CD4-positive, CD25-positive, alpha-beta regulatory T cell (primary cell): ENCODE data around the gene ASIC4. TPM values are rescaled to one million over a fixed set of nuclear protein-coding genes. Genes with fewer than 3 reads are reported as not detected.

Experiments used
- ATAC-seq, 2 donors: fragments of 150-1000 bp; cut with Tn5 transposase; one replicate each; pipeline ENCODE4 v1.10.0; 2021; ENCODE audit warnings: low read depth in 2 of 2, moderate number of reproducible peaks in 2 of 2, moderate library complexity in 1 of 2
- DNase-seq, 3 donors: peaks; one replicate each; pipeline versions ENCODE4 v3.0.0 to v3.0.0-alpha.2; 2012 to 2022; ENCODE audit warnings: mixed read lengths in 1 of 3
- H3K27ac ChIP-seq: one replicate; pipeline ENCODE4 v1.7.0; 2013; ENCODE audit warnings: mild to moderate bottlenecking, low read length; ENCODE audit not compliant: insufficient read depth, poor library complexity, severe bottlenecking
- H3K27me3 ChIP-seq: one replicate; pipeline ENCODE4 v1.7.0; 2013; ENCODE audit warnings: low read length; ENCODE audit not compliant: control insufficient read depth, insufficient read depth
- H3K36me3 ChIP-seq: one replicate; pipeline ENCODE4 v1.7.0; 2013; ENCODE audit warnings: mild to moderate bottlenecking, low read length, moderate library complexity; ENCODE audit not compliant: control insufficient read depth, insufficient read depth
- H3K4me1 ChIP-seq: 2 replicates; pipeline ENCODE4 v1.7.0; 2013; ENCODE audit warnings: mild to moderate bottlenecking, low read length; ENCODE audit not compliant: insufficient read depth, control insufficient read depth, poor library complexity, severe bottlenecking
- H3K4me3 ChIP-seq: one replicate; pipeline ENCODE4 v1.7.0; 2013; ENCODE audit warnings: low read depth, mild to moderate bottlenecking, low read length, moderate library complexity
- H3K9me3 ChIP-seq, 2 experiments: 1 replicate in 1 of 2; 2 replicates in 1 of 2; pipeline ENCODE4 v1.7.0; 2013; ENCODE audit warnings: low read length in 2 of 2, mild to moderate bottlenecking in 1 of 2, moderate library complexity in 1 of 2; ENCODE audit not compliant: control insufficient read depth in 2 of 2
- H3K27ac Mint-ChIP-seq, 3 donors: one replicate each; pipeline ENCODE4 v1.8.0; 2020 to 2022; ENCODE audit warnings: mild to moderate bottlenecking in 3 of 3, mixed read lengths in 3 of 3, moderate library complexity in 2 of 3
- H3K27me3 Mint-ChIP-seq: one replicate; pipeline ENCODE4 v1.8.0; 2022; ENCODE audit warnings: mild to moderate bottlenecking, mixed read lengths
- H3K36me3 Mint-ChIP-seq: one replicate; pipeline ENCODE4 v1.8.0; 2020; ENCODE audit warnings: mixed read lengths
- H3K4me1 Mint-ChIP-seq, 4 donors: one replicate each; pipeline ENCODE4 v1.8.0; 2020 to 2022; ENCODE audit warnings: mixed read lengths in 4 of 4, mild to moderate bottlenecking in 1 of 4
- H3K4me3 Mint-ChIP-seq, 4 donors: one replicate each; pipeline ENCODE4 v1.8.0; 2020 to 2022; ENCODE audit warnings: mild to moderate bottlenecking in 4 of 4, mixed read lengths in 4 of 4, moderate library complexity in 3 of 4
- H3K9me3 Mint-ChIP-seq, 7 donors: one replicate each; pipeline ENCODE4 v1.8.0; 2020 to 2022; ENCODE audit warnings: mixed read lengths in 7 of 7, mild to moderate bottlenecking in 3 of 7, moderate library complexity in 2 of 7
- polyA plus RNA-seq, 4 donors: library from polyadenylated mRNA; unstranded; fragments of 300-500 nt; fragmentation: Illumina TruSeq; gene quantifications; one replicate each; pipeline ENCODE4 v1.2.3, GENCODE V29; 2021
- total RNA-seq: library from RNA; stranded (reverse); gene quantifications from one replicate; pipeline ENCODE4 v1.2.3, GENCODE V29; 2022

ASIC4 gene
- total and polyA plus RNA-seq, 5 donors from 2014 or later: 0.12 TPM; not detected in 4

DNA sequence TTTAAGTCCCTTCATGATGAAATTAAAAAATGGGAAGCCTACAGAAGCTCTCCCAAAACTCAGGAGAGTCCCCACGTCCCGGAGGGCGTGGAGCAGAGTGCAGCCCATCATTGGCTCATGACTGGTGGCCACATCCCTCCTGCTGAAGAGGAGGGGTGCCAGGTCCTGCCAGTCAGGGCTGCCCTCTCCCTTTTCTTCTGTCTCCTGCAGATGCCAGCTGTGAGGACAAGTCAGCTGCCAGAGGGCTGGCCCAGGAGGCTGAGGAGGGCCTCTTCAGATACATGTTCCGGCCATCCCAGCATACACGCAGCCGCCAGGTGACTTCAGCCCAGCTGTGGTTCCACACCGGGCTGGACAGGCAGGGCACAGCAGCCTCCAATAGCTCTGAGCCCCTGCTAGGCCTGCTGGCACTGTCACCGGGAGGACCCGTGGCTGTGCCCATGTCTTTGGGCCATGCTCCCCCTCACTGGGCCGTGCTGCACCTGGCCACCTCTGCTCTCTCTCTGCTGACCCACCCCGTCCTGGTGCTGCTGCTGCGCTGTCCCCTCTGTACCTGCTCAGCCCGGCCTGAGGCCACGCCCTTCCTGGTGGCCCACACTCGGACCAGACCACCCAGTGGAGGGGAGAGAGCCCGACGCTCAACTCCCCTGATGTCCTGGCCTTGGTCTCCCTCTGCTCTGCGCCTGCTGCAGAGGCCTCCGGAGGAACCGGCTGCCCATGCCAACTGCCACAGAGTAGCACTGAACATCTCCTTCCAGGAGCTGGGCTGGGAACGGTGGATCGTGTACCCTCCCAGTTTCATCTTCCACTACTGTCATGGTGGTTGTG lies 60.4 kb downstream of the ASIC4 start:
- ATAC-seq: no peak
- H3K4me3 Mint-ChIP-seq: no peak overlapping the region
- H3K27me3 Mint-ChIP-seq: peaks cover 44% of the 10 kb centered on the region
- DNase-seq: no peak
- Histone ChIP-seq H3K27ac (no peak overlapping the region), H3K4me1 (peaks cover 6% of the 10 kb centered on the region), H3K9me3 (no peaks in the 10 kb centered on the region), H3K36me3 (no peaks in the 10 kb centered on the region), H3K27me3 (peaks cover 9% of the 10 kb centered on the region), H3K4me3 (no peak overlapping the region)
- peaks cover 0 to 3% (median 1%) of the 10 kb centered on the region in 4 donors for H3K4me1 Mint-ChIP-seq
- H3K9me3 Mint-ChIP-seq: peaks cover 0 to 2% (median 0%) of the 10 kb centered on the region in 7 donors
- H3K36me3 Mint-ChIP-seq: no peaks in the 10 kb centered on the region
- H3K27ac Mint-ChIP-seq: no peak overlapping the region

DNA sequence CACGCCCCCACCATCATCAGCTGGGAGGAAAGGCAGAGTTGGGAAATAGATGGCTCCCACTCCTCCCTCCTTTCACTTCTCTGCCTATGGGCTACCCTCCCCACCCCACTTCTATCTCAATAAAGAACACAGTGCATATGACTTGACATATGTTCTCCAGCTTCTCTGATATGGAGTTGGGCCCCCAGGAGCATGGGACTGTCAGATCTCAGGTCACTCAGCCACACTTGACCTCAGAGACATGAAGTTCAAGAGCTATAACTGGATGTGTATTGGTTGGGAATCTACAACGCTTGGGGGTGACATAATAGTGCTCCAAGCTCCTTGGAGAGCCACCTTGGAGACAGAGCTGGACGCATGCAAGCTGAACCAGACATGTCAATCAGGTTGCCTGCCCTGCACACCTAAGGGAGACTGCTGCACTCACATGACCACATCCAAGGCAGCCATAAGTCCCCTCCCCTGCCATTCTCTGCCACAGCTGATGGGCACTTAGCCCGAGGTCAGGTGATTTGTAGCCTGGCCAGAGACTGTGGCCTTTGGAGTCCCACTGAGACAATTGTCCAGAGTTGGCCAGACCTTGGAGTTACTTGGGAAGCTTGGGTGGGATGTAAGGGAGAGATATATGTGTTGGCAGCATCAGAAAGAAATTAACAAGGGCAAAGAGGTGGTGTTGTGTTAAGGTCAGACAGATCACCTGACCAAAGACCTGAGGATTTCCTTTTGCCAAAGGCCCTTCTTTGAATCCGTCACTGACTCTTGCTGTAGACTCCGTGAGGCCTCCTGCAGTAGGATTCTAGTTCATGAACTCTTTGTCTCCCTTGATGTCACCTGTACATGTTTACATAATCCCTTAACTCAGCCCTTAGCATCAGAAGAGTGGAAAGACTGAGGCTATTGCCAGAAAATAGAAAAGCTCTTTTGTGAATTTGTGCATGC lies 61.6 kb downstream of the ASIC4 start:
- Mint-ChIP-seq H3K27me3 (peaks cover 41% of the 10 kb centered on the region), H3K27ac (no peak overlapping the region)

DNA sequence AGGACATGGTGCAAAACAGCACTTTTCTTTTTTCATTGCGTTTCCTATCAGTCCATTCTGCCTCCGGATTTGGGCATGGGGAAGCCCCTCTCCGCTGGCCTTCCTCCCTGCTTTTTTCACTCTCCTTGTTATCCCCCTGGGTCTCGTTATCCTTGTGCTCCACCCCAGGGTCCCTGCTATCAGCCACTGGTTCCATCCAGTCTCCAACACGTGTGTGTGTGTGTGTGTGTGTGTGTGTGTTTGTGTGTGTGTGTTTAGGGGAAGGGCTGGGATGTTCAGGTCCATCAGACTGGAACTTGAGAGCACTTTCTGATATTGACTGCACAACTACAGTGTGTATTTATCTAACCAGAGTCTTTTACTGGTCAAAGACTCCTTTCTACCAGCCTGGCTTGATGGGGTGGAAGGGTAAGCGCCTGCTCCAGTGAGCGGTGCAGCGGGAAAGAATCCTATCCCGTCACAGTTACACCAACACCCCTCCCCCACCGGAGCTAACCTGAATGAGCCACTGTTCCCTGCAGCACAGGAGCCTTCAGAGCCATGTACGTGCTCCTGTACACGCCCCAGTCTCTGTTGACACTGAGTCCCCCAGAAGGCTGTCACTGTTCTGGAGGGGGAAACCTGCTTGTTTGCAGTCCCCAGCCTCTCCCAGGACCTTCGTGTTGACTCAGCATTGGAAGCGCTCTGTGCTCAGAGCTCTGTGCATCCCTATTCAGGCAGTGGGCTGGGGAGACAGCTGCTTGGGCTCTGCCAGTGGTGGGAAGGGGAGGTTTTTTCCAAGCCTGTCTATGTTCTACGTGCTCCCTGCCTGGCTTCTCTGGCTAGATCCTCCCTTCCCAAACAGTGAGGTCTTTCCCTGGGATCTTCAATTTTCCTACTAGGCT lies 62.5 kb downstream of the ASIC4 start:
- Histone ChIP-seq H3K4me1 (no peaks in the 10 kb centered on the region), H3K27ac (no peak overlapping the region)
- H3K27me3 Mint-ChIP-seq: peaks cover 38% of the 10 kb centered on the region

More for the DNA sequence above, 61.6 kb downstream of the ASIC4 start:
- DNase-seq (no peak), ATAC-seq (no peak)
- no peak overlapping the region for H3K4me3 Mint-ChIP-seq
- peaks cover 0 to 2% (median 0%) of the 10 kb centered on the region in 7 donors for H3K9me3 Mint-ChIP-seq
- Histone ChIP-seq H3K9me3 (no peaks in the 10 kb centered on the region), H3K27ac (no peak overlapping the region), H3K36me3 (no peaks in the 10 kb centered on the region), H3K4me3 (no peak overlapping the region), H3K27me3 (peaks cover 9% of the 10 kb centered on the region), H3K4me1 (peaks cover 3% of the 10 kb centered on the region)
- H3K36me3 Mint-ChIP-seq: no peaks in the 10 kb centered on the region
- H3K4me1 Mint-ChIP-seq: peaks cover 0 to 3% (median 1%) of the 10 kb centered on the region in 4 donors

DNA sequence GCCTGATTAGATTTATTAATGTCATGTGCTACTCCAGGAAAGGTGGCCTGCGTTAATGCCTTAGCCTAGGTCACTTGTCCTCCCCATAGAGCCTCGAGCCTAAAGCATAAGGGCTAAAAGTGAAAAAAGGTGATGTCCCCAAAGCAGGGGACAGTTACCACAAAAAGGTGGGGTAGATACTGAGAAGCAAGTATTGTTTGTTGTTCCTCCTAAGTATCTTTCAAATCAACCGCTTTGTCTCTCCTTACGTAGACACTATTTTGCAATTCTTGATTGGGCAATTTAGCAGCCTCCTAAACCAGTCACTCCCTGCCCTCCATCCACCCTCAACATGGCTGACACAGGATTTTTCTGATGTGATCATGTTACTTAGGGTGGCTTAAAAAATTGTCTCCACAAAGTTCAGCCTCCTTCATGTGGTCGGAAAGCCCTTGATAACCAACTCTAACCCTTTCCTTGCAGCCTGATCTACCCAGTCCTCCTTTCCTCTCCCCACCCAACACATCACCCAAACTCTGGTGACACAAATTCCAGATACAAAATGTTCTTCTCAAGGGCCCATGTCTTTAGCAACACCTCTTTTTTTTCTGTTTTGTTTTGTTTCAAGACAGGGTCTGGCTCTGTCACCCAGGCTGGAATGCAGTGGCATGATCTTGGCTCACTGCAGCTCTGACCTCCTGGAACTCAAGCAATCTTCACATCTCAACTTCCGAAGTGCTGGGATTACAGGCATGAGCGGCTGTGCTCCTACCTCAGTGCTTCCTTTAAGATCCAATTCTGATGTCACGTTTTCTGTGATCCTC lies 64.7 kb downstream of the ASIC4 start:
- Mint-ChIP-seq H3K27me3 (peaks cover 34% of the 10 kb centered on the region), H3K27ac (no peak overlapping the region), H3K9me3 (no peaks in the 10 kb centered on the region), H3K4me1 (peaks cover 0 to 2% (median 0%) of the 10 kb centered on the region in 4 donors), H3K4me3 (no peak overlapping the region), H3K36me3 (no peaks in the 10 kb centered on the region)
- DNase-seq (no peak), ATAC-seq (no peak)
- peaks cover 3% of the 10 kb centered on the region for H3K27me3 ChIP-seq
- no peaks in the 10 kb centered on the region for H3K36me3 ChIP-seq
- H3K27ac ChIP-seq: no peak overlapping the region
- no peaks in the 10 kb centered on the region for H3K9me3 ChIP-seq
- H3K4me1 ChIP-seq: no peaks in the 10 kb centered on the region
- no peak overlapping the region for H3K4me3 ChIP-seq

More for the DNA sequence above, 62.5 kb downstream of the ASIC4 start:
- Mint-ChIP-seq H3K27ac (no peak overlapping the region), H3K36me3 (no peaks in the 10 kb centered on the region), H3K9me3 (peaks cover 0 to under 1% (median 0%) of the 10 kb centered on the region in 7 donors), H3K4me1 (peaks cover 0 to 2% (median 1%) of the 10 kb centered on the region in 4 donors), H3K4me3 (no peak overlapping the region)
- Histone ChIP-seq H3K4me3 (no peak overlapping the region), H3K36me3 (no peaks in the 10 kb centered on the region), H3K27me3 (peaks cover 9% of the 10 kb centered on the region), H3K9me3 (no peaks in the 10 kb centered on the region)
- ATAC-seq: no peak
- no peak for DNase-seq

DNA sequence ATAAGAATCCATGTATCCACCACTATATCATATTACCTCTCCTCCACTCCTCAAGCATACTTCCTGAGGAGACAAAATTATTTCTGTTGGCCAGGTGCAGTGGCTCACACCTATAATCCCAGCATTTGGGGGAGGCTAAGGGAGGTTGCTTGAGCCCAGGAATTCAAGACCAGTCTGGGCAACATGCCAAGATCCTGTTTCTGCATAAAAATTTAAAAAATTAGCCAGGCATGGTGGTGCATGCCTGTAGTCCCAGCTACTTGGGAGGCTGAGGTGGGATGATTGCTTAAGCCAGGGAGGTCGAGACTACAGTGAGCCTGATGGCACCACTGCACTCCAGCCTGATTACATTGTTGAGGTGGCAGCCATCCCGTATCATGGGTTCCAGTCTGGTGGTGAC lies 67.1 kb downstream of the ASIC4 start:
- no peak for DNase-seq
- H3K9me3 Mint-ChIP-seq: no peaks in the 10 kb centered on the region
- H3K27ac ChIP-seq: no peak overlapping the region
- H3K36me3 Mint-ChIP-seq: no peaks in the 10 kb centered on the region
- H3K4me3 ChIP-seq: no peak overlapping the region
- no peak for ATAC-seq
- no peak overlapping the region for H3K4me3 Mint-ChIP-seq
- H3K4me1 ChIP-seq: no peaks in the 10 kb centered on the region
- H3K9me3 ChIP-seq: no peaks in the 10 kb centered on the region
- peaks cover 27% of the 10 kb centered on the region for H3K27me3 Mint-ChIP-seq
- H3K27ac Mint-ChIP-seq: no peak overlapping the region
- peaks cover 3% of the 10 kb centered on the region for H3K27me3 ChIP-seq
- no peaks in the 10 kb centered on the region for H3K4me1 Mint-ChIP-seq
- H3K36me3 ChIP-seq: no peaks in the 10 kb centered on the region
